GM18858 (cell line): Measurements from ENCODE around the gene CEP104.

ENCODE experiments used
- ATAC-seq: cut with Tn5 transposase; IDR thresholded peaks from one replicate; pipeline ENCODE4 v1.9.1; 2021; ENCODE audit not compliant: unreplicated experiment

The CEP104 gene

GRCh38 chr1:3894626-3895278 lies 37.7 kb upstream of the CEP104 start:
- ATAC-seq = no peak

- no peak for ATAC-seq
Measured at GRCh38 chr1:3893190-3893589, 36.2 kb upstream of the CEP104 start.

GRCh38 chr1:3892748-3893147 lies 35.7 kb upstream of the CEP104 start:
- ATAC-seq = no peak

GRCh38 chr1:3891329-3891865 lies 34.4 kb upstream of the CEP104 start:
- ATAC-seq = no peak

GRCh38 chr1:3890389-3891328 lies 33.6 kb upstream of the CEP104 start:
- no peak for ATAC-seq

- no peak for ATAC-seq
Measured at GRCh38 chr1:3889936-3890335, 32.9 kb upstream of the CEP104 start.

- no peak for ATAC-seq
Measured at GRCh38 chr1:3888301-3888700, 31.3 kb upstream of the CEP104 start.

- ATAC-seq = no peak
Measured at GRCh38 chr1:3886691-3887090, 29.7 kb upstream of the CEP104 start.

- ATAC-seq = no peak
Measured at GRCh38 chr1:3886106-3886670, 29.2 kb upstream of the CEP104 start.

GRCh38 chr1:3885611-3886010 lies 28.6 kb upstream of the CEP104 start:
- no peak for ATAC-seq

GRCh38 chr1:3884966-3885365 lies 28.0 kb upstream of the CEP104 start:
- ATAC-seq = no peak

- ATAC-seq = no peak
Measured at GRCh38 chr1:3883194-3883925, 26.3 kb upstream of the CEP104 start.

GRCh38 chr1:3881193-3881480 lies 24.1 kb upstream of the CEP104 start:
- no peak for ATAC-seq

GRCh38 chr1:3880429-3881192 lies 23.6 kb upstream of the CEP104 start:
- no peak for ATAC-seq

- no peak for ATAC-seq
Measured at GRCh38 chr1:3879787-3880428, 22.9 kb upstream of the CEP104 start.

- no peak for ATAC-seq
Measured at GRCh38 chr1:3879099-3879498, 22.1 kb upstream of the CEP104 start.

GRCh38 chr1:3876716-3877115 lies 19.7 kb upstream of the CEP104 start:
- ATAC-seq = no peak

GRCh38 chr1:3874736-3875135 lies 17.7 kb upstream of the CEP104 start:
- ATAC-seq = no peak

- ATAC-seq = no peak
Measured at GRCh38 chr1:3872546-3872945, 15.5 kb upstream of the CEP104 start.

- no peak for ATAC-seq
Measured at GRCh38 chr1:3871451-3871805, 14.4 kb upstream of the CEP104 start.
